ENCODE measurements around the gene RGL1.

- TF ChIP-seq CTCF (IDR thresholded peaks at IDR 0.05 in 2 of 3, conservative IDR thresholded peaks at IDR 0.05 in 1 of 3; ENCODE audit: borderline replicate concordance in 1 of 3, insufficient read depth in 1 of 3, low read depth in 2 of 3, low read length in 2 of 3) (no peak), POLR2A (IDR thresholded peaks at IDR 0.05; ENCODE audit: borderline replicate concordance, extremely low read depth, insufficient read depth, insufficient read length) (no peak), SRF (IDR thresholded peaks at IDR 0.05; ENCODE audit: low read depth) (no peak), MAX (IDR thresholded peaks at IDR 0.05) (no peak), REST (IDR thresholded peaks at IDR 0.05; ENCODE audit: low read depth) (no peak), CEBPB (IDR thresholded peaks at IDR 0.05; ENCODE audit: low read depth) (no peak), ATF3 (IDR thresholded peaks at IDR 0.05) (no peak), EZH2phosphoT487 (IDR thresholded peaks at IDR 0.05; ENCODE audit: borderline replicate concordance) (no peak), YY1 (IDR thresholded peaks at IDR 0.05; ENCODE audit: extremely low read depth, insufficient replicate concordance, low read depth, low read length) (no peak), TCF7L2 (IDR thresholded peaks at IDR 0.05; ENCODE audit: borderline replicate concordance, extremely low read depth, insufficient read depth, insufficient read length) (no peak), ZNF274 (IDR thresholded peaks at IDR 0.05; ENCODE audit: low read depth, low read length) (peak; percentile 51; the same call in 1 of the 2 replicates), POLR2AphosphoS5 (IDR thresholded peaks at IDR 0.05; ENCODE audit: low read depth, low read length) (no peak), JUND (IDR thresholded peaks at IDR 0.05) (no peak)
These were observed 3.3 kb upstream of the RGL1 start for GRCh38 chr1:183801649-183802048.
